ENCODE data around the gene C6orf52.
"Not testable (repeated sequence)": the region's sequence is repeated elsewhere in the genome, so short reads cannot be mapped to it uniquely, and the experiment has no call there.

Gene C6orf52

GRCh38 chr6:10696655-10697054, 2.2 kb upstream of the C6orf52 start:
- DNase-seq: no peak

GRCh38 chr6:10695086-10695657, 756 bp upstream of the C6orf52 start:
- DNase-seq: no peak

GRCh38 chr6:10692965-10693538, 1.4 kb downstream of the C6orf52 start:
- DNase-seq: no peak

GRCh38 chr6:10690651-10691445, 3.6 kb downstream of the C6orf52 start:
- no peak for DNase-seq

GRCh38 chr6:10687582-10687981, 6.8 kb downstream of the C6orf52 start:
- DNase-seq: no peak

GRCh38 chr6:10686901-10687300, 7.5 kb downstream of the C6orf52 start:
- no peak for DNase-seq

GRCh38 chr6:10685092-10685915, 9.1 kb downstream of the C6orf52 start:
- DNase-seq: no peak

GRCh38 chr6:10684618-10685017, 9.8 kb downstream of the C6orf52 start:
- DNase-seq: no peak

- DNase-seq: no peak
These were observed 11.9 kb downstream of the C6orf52 start for GRCh38 chr6:10682355-10682988.

GRCh38 chr6:10681795-10682194, 12.6 kb downstream of the C6orf52 start:
- DNase-seq: no peak

- no peak for DNase-seq
These were observed 16.0 kb downstream of the C6orf52 start for GRCh38 chr6:10678456-10678855.

GRCh38 chr6:10676403-10676802, 18.0 kb downstream of the C6orf52 start:
- no peak for DNase-seq

GRCh38 chr6:10668126-10668917, 26.1 kb downstream of the C6orf52 start:
- DNase-seq: no peak

GRCh38 chr6:10665595-10665994, 28.8 kb downstream of the C6orf52 start:
- not testable (repeated sequence) for DNase-seq

GRCh38 chr6:10662742-10663141, 31.7 kb downstream of the C6orf52 start:
- no peak for DNase-seq

- DNase-seq: no peak
These were observed 32.2 kb downstream of the C6orf52 start for GRCh38 chr6:10662207-10662606.

GRCh38 chr6:10660431-10661191, 33.8 kb downstream of the C6orf52 start:
- not testable (repeated sequence) for DNase-seq

GRCh38 chr6:10659699-10660348, 34.6 kb downstream of the C6orf52 start:
- DNase-seq: no peak

Data from anterior cingulate cortex (tissue), 58 donors.